SW480 (cell line): Measurements from ENCODE around the gene CETN2.
"Not testable (repeated sequence)": the region's sequence is repeated elsewhere in the genome, so short reads cannot be mapped to it uniquely, and the experiment has no call there.

Experiments used
- DNase-seq: peaks from one replicate; pipeline ENCODE4 v3.0.0-alpha.2; 2016; ENCODE audit warnings: low spot score

CETN2 gene

GRCh38 chrX:152830312-152831305 lies at the start of gene CETN2, which contains the start of gene NSDHL:
TSS of gene CETN2 (minus strand) at chrX:152830757. CDS start at chrX:152830710, 47 bp downstream.
TSS of gene NSDHL (plus strand) at chrX:152831063. CDS start at chrX:152846325, 15,262 bp downstream.
- DNase-seq = peak; percentile 92

- DNase-seq = no peak
These were observed 48.6 kb upstream of the CETN2 start for GRCh38 chrX:152878976-152879755.

- no peak for DNase-seq
These were observed 46.6 kb upstream of the CETN2 start for GRCh38 chrX:152876931-152877840.

- no peak for DNase-seq
These were observed 42.8 kb upstream of the CETN2 start for GRCh38 chrX:152873361-152873760.

GRCh38 chrX:152872522-152872921 lies 42.0 kb upstream of the CETN2 start:
- no peak for DNase-seq

- no peak for DNase-seq
These were observed 40.7 kb upstream of the CETN2 start for GRCh38 chrX:152871260-152871659.

- DNase-seq = no peak
These were observed 39.4 kb upstream of the CETN2 start for GRCh38 chrX:152869972-152870371.

GRCh38 chrX:152866386-152866785 lies 35.8 kb upstream of the CETN2 start:
- no peak for DNase-seq

GRCh38 chrX:152865232-152865920 lies 34.8 kb upstream of the CETN2 start:
- no peak for DNase-seq

- no peak for DNase-seq
These were observed 31.3 kb upstream of the CETN2 start for GRCh38 chrX:152861826-152862225.

GRCh38 chrX:152861116-152861515 lies 30.6 kb upstream of the CETN2 start:
- DNase-seq = no peak

GRCh38 chrX:152853986-152854385 lies 23.4 kb upstream of the CETN2 start:
- DNase-seq = no peak

GRCh38 chrX:152850465-152850864 lies 19.9 kb upstream of the CETN2 start:
- no peak for DNase-seq

- no peak for DNase-seq
These were observed 16.7 kb upstream of the CETN2 start for GRCh38 chrX:152847281-152847680.

- DNase-seq = no peak
These were observed 15.2 kb upstream of the CETN2 start for GRCh38 chrX:152845618-152846240.

- no peak for DNase-seq
These were observed 13.7 kb upstream of the CETN2 start for GRCh38 chrX:152844256-152844655.

GRCh38 chrX:152843852-152844251 lies 13.3 kb upstream of the CETN2 start:
- no peak for DNase-seq

- no peak for DNase-seq
These were observed 12.3 kb upstream of the CETN2 start for GRCh38 chrX:152842772-152843338.

- not testable (repeated sequence) for DNase-seq
These were observed 4.9 kb upstream of the CETN2 start for GRCh38 chrX:152835470-152835869.

- no peak for DNase-seq
These were observed 2.8 kb upstream of the CETN2 start for GRCh38 chrX:152833378-152833777.
